H9 (cell line): ENCODE results near the gene JAK1. TPM values are rescaled to one million over a fixed set of nuclear protein-coding genes. Genes with fewer than 3 reads are reported as not detected.

ENCODE experiments used
- DNase-seq: peaks from one replicate; pipeline ENCODE4 v3.0.0-alpha.2; 2017
- H2AFZ ChIP-seq: one replicate; pipeline ENCODE4 v1.6.1; 2013; ENCODE audit warnings: mild to moderate bottlenecking, low read length, control low read depth, moderate library complexity
- H2AK5ac ChIP-seq: 2 replicates; pipeline ENCODE4 v1.6.1; 2013; ENCODE audit warnings: low read length, control low read depth, mixed read lengths; ENCODE audit not compliant: insufficient read length
- H2BK120ac ChIP-seq: one replicate; pipeline ENCODE4 v1.6.1; 2013; ENCODE audit warnings: low read depth, mild to moderate bottlenecking, low read length, control low read depth, inconsistent platforms; ENCODE audit not compliant: poor library complexity, severe bottlenecking
- H2BK12ac ChIP-seq: 2 replicates; pipeline ENCODE4 v1.6.1; 2013; ENCODE audit warnings: low read length, control low read depth, mixed read lengths, low read depth; ENCODE audit not compliant: insufficient read length
- H2BK15ac ChIP-seq: 2 replicates; pipeline ENCODE4 v1.6.1; 2013; ENCODE audit warnings: low read depth, low read length, control low read depth
- H2BK20ac ChIP-seq: one replicate; pipeline ENCODE4 v1.6.1; 2013; ENCODE audit warnings: low read depth, mild to moderate bottlenecking, low read length, control low read depth, inconsistent platforms; ENCODE audit not compliant: poor library complexity, severe bottlenecking
- H2BK5ac ChIP-seq: 2 replicates; pipeline ENCODE4 v1.6.1; 2013; ENCODE audit warnings: low read length, control low read depth, mixed read lengths; ENCODE audit not compliant: insufficient read length
- H3K14ac ChIP-seq: 2 replicates; pipeline ENCODE4 v1.6.1; 2013; ENCODE audit warnings: low read length, control low read depth; ENCODE audit not compliant: insufficient read depth
- H3K18ac ChIP-seq: 2 replicates; pipeline ENCODE4 v1.6.1; 2013; ENCODE audit warnings: low read depth, mild to moderate bottlenecking, mixed read lengths, low read length, control low read depth; ENCODE audit not compliant: insufficient read length
- H3K23ac ChIP-seq: 2 replicates; pipeline ENCODE4 v1.6.1; 2013; ENCODE audit warnings: low read length, control low read depth, mixed read lengths, low read depth; ENCODE audit not compliant: insufficient read length
- H3K23me2 ChIP-seq: 2 replicates; pipeline ENCODE4 v1.6.1; 2013; ENCODE audit warnings: low read depth, mild to moderate bottlenecking, mixed read lengths, low read length, control low read depth; ENCODE audit not compliant: insufficient read length, poor library complexity, severe bottlenecking
- H3K27ac ChIP-seq: 2 replicates; pipeline ENCODE4 v1.5.1; 2013; ENCODE audit warnings: low read length, control low read depth, mixed read lengths, low read depth; ENCODE audit not compliant: insufficient read length
- H3K27me3 ChIP-seq: 2 replicates; pipeline ENCODE4 v1.6.1; 2013; ENCODE audit warnings: low read length, control low read depth, inconsistent platforms; ENCODE audit not compliant: insufficient read depth
- H3K4ac ChIP-seq: 2 replicates; pipeline ENCODE4 v1.6.1; 2013; ENCODE audit warnings: low read depth, mild to moderate bottlenecking, control low read depth, inconsistent platforms, low read length, moderate library complexity
- H3K4me1 ChIP-seq: 2 replicates; pipeline ENCODE4 v1.6.1; 2013; ENCODE audit warnings: low read length, control low read depth, inconsistent platforms; ENCODE audit not compliant: insufficient read depth
- H3K4me2 ChIP-seq: 2 replicates; pipeline ENCODE4 v1.6.1; 2013; ENCODE audit warnings: low read length, control low read depth, mixed read lengths; ENCODE audit not compliant: insufficient read length, insufficient read depth
- H3K56ac ChIP-seq: 2 replicates; pipeline ENCODE4 v1.6.1; 2013; ENCODE audit warnings: low read depth, mild to moderate bottlenecking, mixed read lengths, low read length, control low read depth; ENCODE audit not compliant: insufficient read length
- H3K79me1 ChIP-seq: 2 replicates; pipeline ENCODE4 v1.6.1; 2013; ENCODE audit warnings: low read depth, mild to moderate bottlenecking, moderate library complexity, low read length, control low read depth, inconsistent platforms; ENCODE audit not compliant: insufficient read depth, poor library complexity, severe bottlenecking
- H3K79me2 ChIP-seq: 2 replicates; pipeline ENCODE4 v1.6.1; 2013; ENCODE audit warnings: low read length, control low read depth, inconsistent platforms; ENCODE audit not compliant: insufficient read depth
- H3K9ac ChIP-seq: 2 replicates; pipeline ENCODE4 v1.6.1; 2013; ENCODE audit warnings: low read length, control low read depth, mixed read lengths; ENCODE audit not compliant: insufficient read length; ENCODE audit errors: extremely low read depth
- H3K9me3 ChIP-seq: one replicate; pipeline ENCODE4 v1.6.1; 2013; ENCODE audit warnings: low read depth, low read length, inconsistent platforms; ENCODE audit not compliant: control insufficient read depth
- H3T11ph ChIP-seq: one replicate; pipeline ENCODE4 v1.6.1; 2013; ENCODE audit warnings: mild to moderate bottlenecking, low read length, control low read depth, inconsistent platforms
- H4K20me1 ChIP-seq: one replicate; pipeline ENCODE4 v1.6.1; 2013; ENCODE audit not compliant: control insufficient read depth, insufficient read length, insufficient read depth
- H4K5ac ChIP-seq: 2 replicates; pipeline ENCODE4 v1.6.1; 2013; ENCODE audit warnings: low read depth, mild to moderate bottlenecking, mixed read lengths, low read length, control low read depth; ENCODE audit not compliant: insufficient read length
- H4K8ac ChIP-seq: replicated peaks from 2 replicates; pipeline ENCODE4 v1.6.1; 2013; ENCODE audit warnings: low read length, control low read depth, mixed read lengths, low read depth; ENCODE audit not compliant: insufficient read length
- H4K91ac ChIP-seq: 2 replicates; pipeline ENCODE4 v1.6.1; 2013; ENCODE audit warnings: low read depth, mild to moderate bottlenecking, moderate library complexity, mixed read lengths, low read length, control low read depth; ENCODE audit not compliant: insufficient read length
- H3K27ac Mint-ChIP-seq, 3 experiments: 2 replicates in 2 of 3; 3 replicates in 1 of 3; pipeline ENCODE4 v1.8.0; 2020 to 2021; ENCODE audit warnings: mixed read lengths in 3 of 3, mild to moderate bottlenecking in 1 of 3, moderate library complexity in 1 of 3
- H3K27me3 Mint-ChIP-seq: 2 replicates; pipeline ENCODE4 v1.8.0; 2021; ENCODE audit warnings: low read depth, mild to moderate bottlenecking, moderate library complexity, mixed read lengths
- H3K36me3 Mint-ChIP-seq, 3 experiments: 2 replicates in 2 of 3; 3 replicates in 1 of 3; pipeline ENCODE4 v1.8.0; 2020 to 2021; ENCODE audit warnings: low read depth in 3 of 3, mixed read lengths in 3 of 3; ENCODE audit not compliant: insufficient read depth in 1 of 3
- H3K4me1 Mint-ChIP-seq, 2 experiments: 2 replicates each; pipeline ENCODE4 v1.8.0; 2020; ENCODE audit warnings: mixed read lengths in 2 of 2
- H3K4me3 Mint-ChIP-seq, 2 experiments: 2 replicates in 1 of 2; 3 replicates in 1 of 2; pipeline ENCODE4 v1.8.0; 2020 to 2021; ENCODE audit warnings: mild to moderate bottlenecking in 2 of 2, mixed read lengths in 2 of 2, moderate library complexity in 1 of 2
- H3K9me3 Mint-ChIP-seq, 2 experiments: 2 replicates in 1 of 2; 3 replicates in 1 of 2; pipeline ENCODE4 v1.8.0; 2020; ENCODE audit warnings: mild to moderate bottlenecking in 2 of 2, mixed read lengths in 2 of 2, moderate library complexity in 1 of 2
- WGBS: extraction: QIAGEN DNeasy Blood & Tissue Kit; methylation state at CpG from one replicate; pipeline ENCODE4 v1.1.7; 2013; ENCODE audit warnings: missing lambda C conversion rate, low lambda C conversion rate, mixed read lengths; ENCODE audit not compliant: insufficient read length; ENCODE audit errors: extremely low coverage; 5-methylcytosine and 5-hydroxymethylcytosine counted together
- total RNA-seq: library from RNA; stranded (reverse); gene quantifications from 2 replicates; pipeline ENCODE4 v1.2.1, GENCODE V29; 2021
- TF ChIP-seq, protein P1 (sequence below): fragments of 200-600 bp; sonication (generic); conservative IDR thresholded peaks from 3 replicates; pipeline ENCODE4 v1.8.0; 2021; ENCODE audit warnings: antibody characterized with exemption, mild to moderate bottlenecking

The JAK1 gene
- total RNA-seq, 1 experiment from 2014 or later: 12.8 TPM

DNA sequence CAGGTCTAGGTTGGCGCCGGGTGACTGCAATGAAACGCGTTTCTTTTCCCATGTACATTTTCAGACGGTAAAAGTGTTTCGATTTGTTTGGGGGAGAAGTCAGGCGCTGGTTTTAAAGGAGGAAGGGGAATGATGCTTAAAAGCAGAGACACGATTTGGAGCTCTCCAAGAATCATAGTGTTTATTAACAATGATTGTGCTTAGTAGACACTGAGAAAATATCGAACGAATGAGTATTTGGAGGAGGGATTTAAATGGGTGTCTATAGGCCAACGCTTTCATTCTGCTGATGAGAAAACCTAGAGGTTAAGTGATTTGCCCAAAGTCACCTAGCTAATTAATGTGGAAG is 36.9 kb upstream of the JAK1 start:
- peaks cover 9 to 15% (median 13%) of the 10 kb centered on the region in 3 experiments for H3K36me3 Mint-ChIP-seq

More for the DNA sequence above, 36.9 kb upstream of the JAK1 start:
- H2BK12ac ChIP-seq: no peak overlapping the region
- no peak overlapping the region for H3T11ph ChIP-seq
- H2BK120ac ChIP-seq: no peak overlapping the region
- Mint-ChIP-seq H3K27ac (no peak overlapping the region), H3K4me1 (peaks cover 15 to 18% of the 10 kb centered on the region in 2 experiments), H3K9me3 (peaks cover 10 to 16% of the 10 kb centered on the region in 2 experiments), H3K4me3 (peak overlapping the region; percentile 63 to 78), H3K27me3 (peaks cover 60% of the 10 kb centered on the region)
- H4K20me1 ChIP-seq: no peaks in the 10 kb centered on the region
- peaks cover 6% of the 10 kb centered on the region for H3K23me2 ChIP-seq
- H3K79me1 ChIP-seq: no peaks in the 10 kb centered on the region
- no peak overlapping the region for H3K14ac ChIP-seq
- whole genome bisulfite sequencing: no CpG with 5 or more reads among the region's 11 CpGs
- no peak overlapping the region for H3K56ac ChIP-seq
- no peak overlapping the region for H2BK20ac ChIP-seq
- H3K23ac ChIP-seq: no peak overlapping the region
- H4K91ac ChIP-seq: no peak overlapping the region
- H2BK5ac ChIP-seq: no peak overlapping the region
- no peak overlapping the region for H3K27ac ChIP-seq
- peak overlapping the region; percentile 3 for H3K9ac ChIP-seq
- H4K5ac ChIP-seq: no peak overlapping the region
- no peak for DNase-seq
- H3K18ac ChIP-seq: no peak overlapping the region
- no peaks in the 10 kb centered on the region for H3K9me3 ChIP-seq
- no peaks in the 10 kb centered on the region; the same call in 1 of the 2 replicates for H3K4me1 ChIP-seq
- peaks cover 22% of the 10 kb centered on the region; the same call in 1 of the 2 replicates for H3K27me3 ChIP-seq
- no peak overlapping the region for H2AK5ac ChIP-seq
- H3K4me2 ChIP-seq: peak overlapping the region; percentile 42
- H3K79me2 ChIP-seq: no peaks in the 10 kb centered on the region
- H2AFZ ChIP-seq: peak overlapping the region; percentile 69
- TF ChIP-seq, protein P1, sequence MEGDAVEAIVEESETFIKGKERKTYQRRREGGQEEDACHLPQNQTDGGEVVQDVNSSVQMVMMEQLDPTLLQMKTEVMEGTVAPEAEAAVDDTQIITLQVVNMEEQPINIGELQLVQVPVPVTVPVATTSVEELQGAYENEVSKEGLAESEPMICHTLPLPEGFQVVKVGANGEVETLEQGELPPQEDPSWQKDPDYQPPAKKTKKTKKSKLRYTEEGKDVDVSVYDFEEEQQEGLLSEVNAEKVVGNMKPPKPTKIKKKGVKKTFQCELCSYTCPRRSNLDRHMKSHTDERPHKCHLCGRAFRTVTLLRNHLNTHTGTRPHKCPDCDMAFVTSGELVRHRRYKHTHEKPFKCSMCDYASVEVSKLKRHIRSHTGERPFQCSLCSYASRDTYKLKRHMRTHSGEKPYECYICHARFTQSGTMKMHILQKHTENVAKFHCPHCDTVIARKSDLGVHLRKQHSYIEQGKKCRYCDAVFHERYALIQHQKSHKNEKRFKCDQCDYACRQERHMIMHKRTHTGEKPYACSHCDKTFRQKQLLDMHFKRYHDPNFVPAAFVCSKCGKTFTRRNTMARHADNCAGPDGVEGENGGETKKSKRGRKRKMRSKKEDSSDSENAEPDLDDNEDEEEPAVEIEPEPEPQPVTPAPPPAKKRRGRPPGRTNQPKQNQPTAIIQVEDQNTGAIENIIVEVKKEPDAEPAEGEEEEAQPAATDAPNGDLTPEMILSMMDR: no peak
- H2BK15ac ChIP-seq: no peak overlapping the region
- no peak overlapping the region for H4K8ac ChIP-seq
- no peak overlapping the region for H3K4ac ChIP-seq
